GM12875 (cell line): Measurements from ENCODE around the gene FOXJ1.
A peak's percentile ranks its signal among the peaks of the same experiment; 100 is the strongest.

ENCODE experiments used
- H3K4me3 ChIP-seq: one replicate; pipeline ENCODE4 v1.5.1; 2011; ENCODE audit warnings: low read depth, low read length, control low read depth
- CTCF ChIP-seq: IDR thresholded peaks from 2 replicates; pipeline ENCODE4 v1.5.1; 2011; ENCODE audit warnings: low read depth, mild to moderate bottlenecking, control low read depth, inconsistent platforms, low read length, moderate library complexity, borderline replicate concordance; ENCODE audit not compliant: insufficient read depth

FOXJ1 gene

GRCh38 chr17:76125391-76125675 lies 15.7 kb downstream of the FOXJ1 start:
- TF ChIP-seq CTCF: no peak
- no peak overlapping the region for H3K4me3 ChIP-seq

- peak; percentile 48; the same call in 1 of the 2 replicates for TF ChIP-seq CTCF
- H3K4me3 ChIP-seq: no peak overlapping the region
Measured at GRCh38 chr17:76124582-76125390, 16.3 kb downstream of the FOXJ1 start.

GRCh38 chr17:76123749-76124581 lies 17.1 kb downstream of the FOXJ1 start:
- TF ChIP-seq CTCF: no peak
- no peak overlapping the region for H3K4me3 ChIP-seq

- no peak overlapping the region for H3K4me3 ChIP-seq
- TF ChIP-seq CTCF: no peak
Measured at GRCh38 chr17:76123191-76123499, 17.9 kb downstream of the FOXJ1 start.

GRCh38 chr17:76122431-76123190 lies 18.4 kb downstream of the FOXJ1 start:
- no peak for TF ChIP-seq CTCF
- no peak overlapping the region for H3K4me3 ChIP-seq

- peak overlapping the region; percentile 43 for H3K4me3 ChIP-seq
- no peak for TF ChIP-seq CTCF
Measured at GRCh38 chr17:76121932-76122430, 19.1 kb downstream of the FOXJ1 start.
